Liver (tissue), 3 donors: ENCODE measurements around the gene ATP6V0E2.

ENCODE experiments used
- GABPA ChIP-seq, 2 donors: IDR thresholded peaks in 1 of 2; conservative IDR thresholded peaks in 1 of 2; 2 replicates each; pipeline ENCODE4 v1.6.1; 2016; ENCODE audit warnings: antibody characterized with exemption in 2 of 2, mild to moderate bottlenecking in 1 of 2, moderate library complexity in 1 of 2
- HNF4G ChIP-seq: IDR thresholded peaks from 2 replicates; pipeline ENCODE4 v1.6.1; 2016; ENCODE audit warnings: antibody characterized with exemption
- JUND ChIP-seq, 2 donors: IDR thresholded peaks; 2 replicates each; pipeline ENCODE4 v1.6.1; 2016; ENCODE audit warnings: antibody characterized with exemption in 2 of 2
- RAD21 ChIP-seq, 2 donors: IDR thresholded peaks; 2 replicates each; pipeline ENCODE4 v1.6.1; 2016; ENCODE audit warnings: antibody characterized with exemption in 2 of 2, mild to moderate bottlenecking in 2 of 2
- SP1 ChIP-seq: IDR thresholded peaks from 2 replicates; pipeline ENCODE4 v1.6.1; 2018; ENCODE audit warnings: antibody characterized with exemption, mild to moderate bottlenecking
- TAF1 ChIP-seq: conservative IDR thresholded peaks from 2 replicates; pipeline ENCODE4 v1.6.1; 2016; ENCODE audit warnings: antibody characterized with exemption, mild to moderate bottlenecking
- YY1 ChIP-seq: IDR thresholded peaks from 2 replicates; pipeline ENCODE4 v1.6.1; 2016; ENCODE audit warnings: antibody characterized with exemption, mild to moderate bottlenecking
- TF ChIP-seq, protein P1 (sequence below): fragments of 150-350 bp; IDR thresholded peaks from 2 replicates; pipeline ENCODE4 v1.5.1; 2017; ENCODE audit warnings: improper control_type of control experiment, low read depth, low read length; ENCODE audit not compliant: missing input control
- TF ChIP-seq, protein P2 (sequence below): IDR thresholded peaks from 2 replicates; pipeline ENCODE4 v1.6.1; 2016; ENCODE audit warnings: antibody characterized with exemption
- TF ChIP-seq, protein P3 (sequence below): IDR thresholded peaks from 2 replicates; pipeline ENCODE4 v1.6.1; 2016; ENCODE audit warnings: antibody characterized with exemption, mild to moderate bottlenecking
- TF ChIP-seq, protein P4 (sequence below): IDR thresholded peaks from 2 replicates; pipeline ENCODE4 v1.6.1; 2016; ENCODE audit warnings: antibody characterized with exemption
- TF ChIP-seq, protein P5 (sequence below): IDR thresholded peaks from 2 replicates; pipeline ENCODE4 v1.6.1; 2016; ENCODE audit warnings: antibody characterized with exemption
- donor health status: healthy.
- donor health status: healthy.

DNA sequence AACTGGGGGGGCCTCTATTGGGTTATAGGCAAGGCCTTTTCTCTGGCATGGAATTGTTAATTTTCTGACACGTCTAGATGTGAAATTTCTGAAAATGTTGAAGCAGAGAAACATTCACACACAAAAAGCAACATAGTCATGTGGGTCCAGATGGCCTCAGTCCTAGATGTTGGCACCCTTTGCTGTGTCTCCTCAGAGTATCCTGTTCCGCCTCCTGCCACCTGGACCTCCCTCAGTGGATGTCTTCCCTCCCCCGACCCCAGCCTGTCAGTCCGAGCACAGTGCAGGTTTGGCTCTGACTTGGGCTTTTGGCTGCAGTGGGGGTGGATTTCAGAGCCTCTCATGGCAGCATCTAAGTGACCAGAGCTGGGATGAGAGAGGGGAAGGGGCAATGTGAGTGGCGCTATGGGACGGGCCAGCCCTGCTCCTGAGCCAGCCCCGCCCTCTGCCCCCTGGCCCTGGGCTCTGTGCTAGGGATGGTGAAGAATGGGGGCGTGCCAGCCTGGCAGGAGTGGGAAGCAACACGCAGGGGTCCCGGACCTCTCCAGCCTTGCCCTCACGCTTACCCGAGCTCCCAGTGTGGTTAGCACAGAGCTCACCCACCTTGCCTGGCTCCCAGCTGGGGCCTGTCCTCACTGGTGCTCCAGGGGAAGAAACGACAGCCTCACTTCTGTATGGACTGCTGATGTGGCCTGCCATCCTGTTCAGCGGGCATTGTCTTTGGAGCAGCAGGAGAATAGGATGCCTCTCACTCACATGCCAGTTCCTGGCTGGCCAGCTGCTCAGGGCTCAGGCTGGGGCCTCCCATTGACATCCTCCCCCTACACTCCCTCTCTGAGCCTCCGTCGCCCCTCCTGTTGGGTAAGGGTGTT, 6.2 kb downstream of the ATP6V0E2 start:
- TF ChIP-seq, protein P1, sequence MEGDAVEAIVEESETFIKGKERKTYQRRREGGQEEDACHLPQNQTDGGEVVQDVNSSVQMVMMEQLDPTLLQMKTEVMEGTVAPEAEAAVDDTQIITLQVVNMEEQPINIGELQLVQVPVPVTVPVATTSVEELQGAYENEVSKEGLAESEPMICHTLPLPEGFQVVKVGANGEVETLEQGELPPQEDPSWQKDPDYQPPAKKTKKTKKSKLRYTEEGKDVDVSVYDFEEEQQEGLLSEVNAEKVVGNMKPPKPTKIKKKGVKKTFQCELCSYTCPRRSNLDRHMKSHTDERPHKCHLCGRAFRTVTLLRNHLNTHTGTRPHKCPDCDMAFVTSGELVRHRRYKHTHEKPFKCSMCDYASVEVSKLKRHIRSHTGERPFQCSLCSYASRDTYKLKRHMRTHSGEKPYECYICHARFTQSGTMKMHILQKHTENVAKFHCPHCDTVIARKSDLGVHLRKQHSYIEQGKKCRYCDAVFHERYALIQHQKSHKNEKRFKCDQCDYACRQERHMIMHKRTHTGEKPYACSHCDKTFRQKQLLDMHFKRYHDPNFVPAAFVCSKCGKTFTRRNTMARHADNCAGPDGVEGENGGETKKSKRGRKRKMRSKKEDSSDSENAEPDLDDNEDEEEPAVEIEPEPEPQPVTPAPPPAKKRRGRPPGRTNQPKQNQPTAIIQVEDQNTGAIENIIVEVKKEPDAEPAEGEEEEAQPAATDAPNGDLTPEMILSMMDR = no peak
- TF ChIP-seq, protein P2, sequence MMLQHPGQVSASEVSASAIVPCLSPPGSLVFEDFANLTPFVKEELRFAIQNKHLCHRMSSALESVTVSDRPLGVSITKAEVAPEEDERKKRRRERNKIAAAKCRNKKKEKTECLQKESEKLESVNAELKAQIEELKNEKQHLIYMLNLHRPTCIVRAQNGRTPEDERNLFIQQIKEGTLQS = no peak
- TF ChIP-seq RAD21 (IDR thresholded peaks at IDR 0.05) = no peak
- TF ChIP-seq YY1 = no peak
- TF ChIP-seq, protein P3, sequence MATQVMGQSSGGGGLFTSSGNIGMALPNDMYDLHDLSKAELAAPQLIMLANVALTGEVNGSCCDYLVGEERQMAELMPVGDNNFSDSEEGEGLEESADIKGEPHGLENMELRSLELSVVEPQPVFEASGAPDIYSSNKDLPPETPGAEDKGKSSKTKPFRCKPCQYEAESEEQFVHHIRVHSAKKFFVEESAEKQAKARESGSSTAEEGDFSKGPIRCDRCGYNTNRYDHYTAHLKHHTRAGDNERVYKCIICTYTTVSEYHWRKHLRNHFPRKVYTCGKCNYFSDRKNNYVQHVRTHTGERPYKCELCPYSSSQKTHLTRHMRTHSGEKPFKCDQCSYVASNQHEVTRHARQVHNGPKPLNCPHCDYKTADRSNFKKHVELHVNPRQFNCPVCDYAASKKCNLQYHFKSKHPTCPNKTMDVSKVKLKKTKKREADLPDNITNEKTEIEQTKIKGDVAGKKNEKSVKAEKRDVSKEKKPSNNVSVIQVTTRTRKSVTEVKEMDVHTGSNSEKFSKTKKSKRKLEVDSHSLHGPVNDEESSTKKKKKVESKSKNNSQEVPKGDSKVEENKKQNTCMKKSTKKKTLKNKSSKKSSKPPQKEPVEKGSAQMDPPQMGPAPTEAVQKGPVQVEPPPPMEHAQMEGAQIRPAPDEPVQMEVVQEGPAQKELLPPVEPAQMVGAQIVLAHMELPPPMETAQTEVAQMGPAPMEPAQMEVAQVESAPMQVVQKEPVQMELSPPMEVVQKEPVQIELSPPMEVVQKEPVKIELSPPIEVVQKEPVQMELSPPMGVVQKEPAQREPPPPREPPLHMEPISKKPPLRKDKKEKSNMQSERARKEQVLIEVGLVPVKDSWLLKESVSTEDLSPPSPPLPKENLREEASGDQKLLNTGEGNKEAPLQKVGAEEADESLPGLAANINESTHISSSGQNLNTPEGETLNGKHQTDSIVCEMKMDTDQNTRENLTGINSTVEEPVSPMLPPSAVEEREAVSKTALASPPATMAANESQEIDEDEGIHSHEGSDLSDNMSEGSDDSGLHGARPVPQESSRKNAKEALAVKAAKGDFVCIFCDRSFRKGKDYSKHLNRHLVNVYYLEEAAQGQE = no peak
- TF ChIP-seq, protein P4, sequence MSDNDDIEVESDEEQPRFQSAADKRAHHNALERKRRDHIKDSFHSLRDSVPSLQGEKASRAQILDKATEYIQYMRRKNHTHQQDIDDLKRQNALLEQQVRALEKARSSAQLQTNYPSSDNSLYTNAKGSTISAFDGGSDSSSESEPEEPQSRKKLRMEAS = no peak
- no peak for TF ChIP-seq JUND (IDR thresholded peaks at IDR 0.05)
- TF ChIP-seq, protein P5, sequence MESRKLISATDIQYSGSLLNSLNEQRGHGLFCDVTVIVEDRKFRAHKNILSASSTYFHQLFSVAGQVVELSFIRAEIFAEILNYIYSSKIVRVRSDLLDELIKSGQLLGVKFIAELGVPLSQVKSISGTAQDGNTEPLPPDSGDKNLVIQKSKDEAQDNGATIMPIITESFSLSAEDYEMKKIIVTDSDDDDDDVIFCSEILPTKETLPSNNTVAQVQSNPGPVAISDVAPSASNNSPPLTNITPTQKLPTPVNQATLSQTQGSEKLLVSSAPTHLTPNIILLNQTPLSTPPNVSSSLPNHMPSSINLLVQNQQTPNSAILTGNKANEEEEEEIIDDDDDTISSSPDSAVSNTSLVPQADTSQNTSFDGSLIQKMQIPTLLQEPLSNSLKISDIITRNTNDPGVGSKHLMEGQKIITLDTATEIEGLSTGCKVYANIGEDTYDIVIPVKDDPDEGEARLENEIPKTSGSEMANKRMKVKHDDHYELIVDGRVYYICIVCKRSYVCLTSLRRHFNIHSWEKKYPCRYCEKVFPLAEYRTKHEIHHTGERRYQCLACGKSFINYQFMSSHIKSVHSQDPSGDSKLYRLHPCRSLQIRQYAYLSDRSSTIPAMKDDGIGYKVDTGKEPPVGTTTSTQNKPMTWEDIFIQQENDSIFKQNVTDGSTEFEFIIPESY = no peak
- no peak for TF ChIP-seq GABPA (IDR thresholded peaks at IDR 0.05 in 1 of 2, conservative IDR thresholded peaks at IDR 0.05 in 1 of 2)
- no peak for TF ChIP-seq SP1
- TF ChIP-seq TAF1 = no peak
- TF ChIP-seq HNF4G = no peak
